ENCODE data around the gene SERPINI1.
"Not testable (repeated sequence)": the region's sequence is repeated elsewhere in the genome, so short reads cannot be mapped to it uniquely, and the experiment has no call there.

Gene SERPINI1

DNA sequence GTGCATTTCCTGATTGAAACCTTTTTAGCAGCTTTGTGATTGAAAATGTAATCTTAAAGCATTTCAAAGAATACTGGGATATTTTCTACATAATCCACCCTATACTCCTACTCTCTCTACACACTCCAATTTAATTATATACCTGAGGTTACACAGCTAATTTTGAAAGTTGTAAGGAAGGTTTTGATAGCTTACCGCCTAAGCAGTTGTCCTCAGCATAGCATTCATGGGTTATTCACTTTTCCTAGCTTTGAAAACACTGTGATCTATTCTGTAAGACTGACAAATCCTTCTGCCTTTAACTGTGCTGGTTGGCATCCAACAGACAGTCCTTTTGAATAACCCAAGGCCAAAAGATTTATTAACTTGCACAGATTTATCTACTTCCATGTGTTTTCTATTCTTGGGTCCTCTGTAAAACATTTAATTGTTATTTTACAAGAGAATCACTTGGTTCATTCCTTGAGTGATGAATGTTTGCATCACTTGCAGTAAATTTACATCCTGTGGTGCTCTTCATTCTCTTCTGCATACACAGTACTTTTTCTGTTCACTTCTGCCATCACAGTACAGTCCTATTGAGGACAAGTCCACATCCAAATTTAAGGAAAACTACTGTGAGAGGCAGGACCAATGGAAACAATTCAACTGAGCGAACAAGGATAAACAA, 44.8 kb downstream of the SERPINI1 start:
- DNase-seq (ENCODE audit: extremely low spot score, insufficient read length, low read depth) (no peak), FAIRE-seq (no peak)

DNA sequence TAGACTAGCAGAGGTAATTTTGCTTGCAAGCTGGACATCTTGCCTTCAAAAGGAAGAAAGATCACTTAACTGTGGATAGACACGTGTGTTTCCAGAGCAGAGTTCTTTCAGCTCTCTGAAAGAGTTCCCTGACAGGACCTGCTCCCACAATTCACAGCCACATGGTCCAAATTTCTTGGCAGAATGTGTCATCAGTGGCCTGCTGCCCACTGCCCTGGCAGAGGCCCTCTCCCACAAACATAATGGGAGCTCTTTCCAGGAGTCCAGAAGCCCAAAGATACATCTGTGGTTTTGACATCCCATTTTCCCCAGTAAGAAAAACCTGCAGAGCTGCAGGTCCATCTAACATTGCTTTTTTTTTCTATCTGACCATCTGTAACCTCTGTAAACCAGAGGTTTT, 48.3 kb downstream of the SERPINI1 start:
- no peak for FAIRE-seq
- DNase-seq (ENCODE audit: extremely low spot score, insufficient read length, low read depth), result no peak

DNA sequence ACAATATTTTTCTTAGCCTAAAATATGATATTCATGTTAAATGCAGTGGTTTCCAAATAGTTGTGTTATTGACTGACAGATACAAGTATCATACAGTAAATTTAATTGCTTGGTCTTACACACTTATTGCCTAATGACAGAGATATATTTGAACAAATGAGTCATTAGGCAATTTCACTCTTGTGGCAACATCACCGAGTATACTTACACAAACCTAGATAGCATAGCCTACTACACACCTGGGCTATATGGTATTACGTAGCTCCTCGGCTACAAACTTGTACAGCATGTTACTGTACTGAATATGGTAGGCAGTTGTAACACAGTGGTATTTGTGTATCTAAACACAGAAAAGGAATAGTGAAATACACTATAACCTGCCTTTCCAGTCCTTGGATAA, 50.3 kb downstream of the SERPINI1 start:
- FAIRE-seq, result no peak

DNA sequence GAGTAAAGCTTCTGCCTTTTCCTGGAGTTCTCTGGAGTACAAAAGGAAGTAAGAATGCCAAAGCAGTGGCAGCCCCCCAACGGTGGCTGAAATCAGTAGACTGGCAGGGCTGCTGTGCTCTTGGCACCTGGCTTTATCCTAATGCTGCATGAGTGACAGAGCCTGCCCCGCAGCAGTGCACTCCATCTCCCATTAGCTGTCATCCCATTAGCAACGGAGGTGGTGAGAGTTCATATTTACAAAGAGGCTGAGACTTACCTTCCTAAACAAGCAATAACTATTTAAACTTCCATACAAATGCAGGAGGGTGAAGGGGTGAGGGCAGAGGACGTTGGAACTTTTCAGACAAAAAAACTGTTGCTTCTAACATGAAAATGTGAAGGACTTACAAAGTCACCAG, 51.9 kb downstream of the SERPINI1 start:
- FAIRE-seq, result no peak
- no peak for DNase-seq (ENCODE audit: extremely low spot score, insufficient read length, low read depth)

More for the DNA sequence above, 50.3 kb downstream of the SERPINI1 start:
- DNase-seq (ENCODE audit: extremely low spot score, insufficient read length, low read depth), result no peak

DNA sequence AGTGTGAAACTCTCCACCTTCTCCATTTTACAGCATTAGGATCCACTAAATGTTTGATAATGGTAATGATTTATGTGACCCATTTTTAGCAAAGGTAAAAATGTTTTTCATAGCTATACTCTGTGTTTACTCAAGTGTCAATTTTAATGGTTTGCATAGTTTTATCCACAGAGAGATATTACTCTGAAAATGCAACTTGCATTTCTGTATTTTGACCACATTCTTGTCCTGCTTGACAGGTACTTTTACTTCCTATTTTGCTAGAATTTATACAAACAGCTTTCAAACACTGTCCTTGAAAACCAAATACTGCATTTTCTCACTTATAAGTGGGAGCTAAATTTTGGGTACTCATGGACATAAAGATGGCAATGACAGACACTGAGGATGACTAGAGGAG, 62.9 kb downstream of the SERPINI1 start:
- no peak for FAIRE-seq

DNA sequence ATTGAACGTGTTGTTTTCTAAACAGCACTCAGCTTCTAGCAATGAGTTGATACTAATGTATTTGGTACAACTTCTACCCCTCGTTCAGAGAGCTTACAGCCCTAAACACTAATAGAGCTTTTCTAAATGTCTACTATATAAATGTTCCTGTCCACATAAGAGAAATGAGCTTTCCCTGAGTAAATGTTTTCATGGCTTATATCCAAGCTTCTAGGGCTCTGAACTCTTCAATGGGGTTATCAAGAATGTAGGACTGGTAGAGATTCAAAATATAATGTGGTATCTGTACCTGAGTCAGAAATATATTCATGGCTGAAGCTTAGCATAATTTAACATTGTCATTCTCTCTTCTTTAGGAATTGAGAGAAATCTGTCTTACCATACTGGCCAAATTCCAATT, 73.4 kb downstream of the SERPINI1 start:
- DNase-seq (ENCODE audit: extremely low spot score, insufficient read length, low read depth) (no peak), FAIRE-seq (no peak)

More for the DNA sequence above, 62.9 kb downstream of the SERPINI1 start:
- no peak for DNase-seq (ENCODE audit: extremely low spot score, insufficient read length, low read depth)

DNA sequence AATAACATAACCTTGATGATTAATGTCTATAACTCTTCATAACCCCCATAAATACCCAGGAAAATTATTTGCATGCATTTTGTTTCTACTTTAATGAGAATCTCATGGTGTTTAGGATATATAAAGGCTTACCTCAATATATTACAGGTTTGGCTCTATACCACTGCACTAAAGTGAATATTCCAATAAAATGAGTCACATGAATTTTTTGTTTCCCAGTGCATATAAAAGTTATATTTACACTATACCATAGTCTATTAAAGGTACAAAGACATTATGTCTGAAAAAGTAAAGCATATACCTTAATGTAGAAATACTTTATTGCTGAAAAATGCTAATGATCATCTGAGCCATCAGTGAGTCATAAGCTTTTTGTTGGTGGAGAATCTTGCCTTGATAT, 74.7 kb downstream of the SERPINI1 start:
- FAIRE-seq, result no peak
- DNase-seq (ENCODE audit: extremely low spot score, insufficient read length, low read depth), result no peak

DNA sequence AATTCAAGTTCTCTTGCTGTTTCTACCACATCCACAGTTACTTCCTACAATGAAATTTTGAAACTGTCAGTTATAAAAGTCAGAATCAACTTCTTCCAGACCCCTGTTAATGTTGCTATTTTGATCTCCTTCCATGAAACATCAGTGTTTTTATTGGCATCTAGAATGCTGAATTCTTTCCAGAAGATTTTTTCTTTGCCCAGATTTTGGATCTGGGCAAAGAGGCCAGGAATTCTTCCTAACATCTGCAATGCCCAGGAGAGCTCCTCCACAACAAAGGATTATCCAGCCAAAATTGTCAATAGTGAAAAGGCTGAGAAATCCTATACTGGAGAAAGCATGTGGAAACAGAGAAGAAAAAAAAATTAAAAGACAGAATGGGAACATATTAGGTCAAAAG, 75.5 kb downstream of the SERPINI1 start:
- no peak for FAIRE-seq

DNA sequence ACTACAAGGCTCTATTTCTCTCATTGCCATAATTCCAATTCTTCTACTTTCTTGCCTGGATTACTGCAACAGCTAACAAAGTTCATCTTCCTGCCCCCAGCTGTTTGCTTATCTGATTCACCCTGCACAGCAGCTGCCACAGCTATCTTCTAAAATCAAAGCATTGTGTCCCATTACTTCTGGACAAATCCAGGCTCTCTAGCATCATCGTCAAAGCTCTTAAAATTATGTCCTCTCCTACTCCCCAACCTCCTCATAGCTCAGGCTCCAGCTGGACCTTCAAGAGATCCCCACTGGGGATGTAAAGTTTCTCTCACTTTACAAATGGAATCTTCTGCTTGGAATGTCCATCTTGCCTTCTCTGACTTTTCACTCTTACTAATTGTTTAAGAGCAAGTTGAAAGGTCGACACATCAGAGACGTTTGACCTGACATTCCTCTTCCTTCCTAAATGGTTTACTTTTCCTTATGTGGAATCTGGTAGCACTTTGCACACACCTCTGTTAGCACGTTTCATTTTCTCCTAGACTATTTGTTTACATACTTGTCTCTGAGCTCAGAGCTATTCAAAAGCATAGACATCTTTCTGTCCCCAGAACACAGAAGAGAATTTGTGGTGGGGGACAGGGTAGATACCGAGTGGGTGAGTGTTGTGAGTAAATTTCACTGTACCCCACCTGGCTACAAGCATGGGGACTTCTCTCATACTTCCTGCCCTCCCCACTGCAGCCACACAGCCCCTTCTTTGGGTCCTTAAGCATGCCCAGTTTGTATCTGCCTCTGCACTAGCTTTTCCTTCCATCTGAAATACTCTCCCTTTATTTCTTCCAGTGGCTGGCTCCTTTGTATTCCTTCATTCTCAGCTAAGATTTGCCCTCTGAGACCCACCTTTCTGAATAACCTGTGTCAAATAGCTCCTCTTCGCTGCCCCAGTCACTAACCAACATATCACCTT, 77.9 kb downstream of the SERPINI1 start:
- DNase-seq (ENCODE audit: extremely low spot score, insufficient read length, low read depth) (no peak), FAIRE-seq (no peak)

More for the DNA sequence above, 75.5 kb downstream of the SERPINI1 start:
- DNase-seq (ENCODE audit: extremely low spot score, insufficient read length, low read depth), result no peak

DNA sequence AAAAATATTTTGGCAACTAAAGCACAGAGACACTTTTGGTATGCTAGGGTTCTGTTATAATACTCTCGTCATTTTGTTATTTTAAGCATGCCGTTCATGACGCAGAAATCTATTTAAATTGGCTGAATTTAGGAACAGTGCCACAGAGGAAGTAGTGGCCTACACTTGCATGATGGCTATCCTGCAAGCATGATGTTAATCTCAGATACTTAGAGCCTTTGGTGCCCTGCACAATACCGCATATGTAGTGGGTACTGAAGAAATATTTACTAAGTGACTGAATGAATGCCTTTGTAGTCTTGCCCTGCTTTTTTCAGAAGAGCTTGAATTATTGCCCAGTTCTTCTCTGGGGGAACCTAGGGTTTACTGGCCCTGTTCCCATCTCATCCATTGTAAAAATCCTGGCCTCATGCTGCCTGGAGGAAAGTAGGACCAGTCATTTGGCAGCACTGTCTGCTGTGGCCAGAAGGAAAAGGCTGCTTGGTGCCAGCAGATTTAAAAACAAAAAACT, 79.0 kb downstream of the SERPINI1 start:
- FAIRE-seq, result no peak
- DNase-seq (ENCODE audit: extremely low spot score, insufficient read length, low read depth), result no peak

DNA sequence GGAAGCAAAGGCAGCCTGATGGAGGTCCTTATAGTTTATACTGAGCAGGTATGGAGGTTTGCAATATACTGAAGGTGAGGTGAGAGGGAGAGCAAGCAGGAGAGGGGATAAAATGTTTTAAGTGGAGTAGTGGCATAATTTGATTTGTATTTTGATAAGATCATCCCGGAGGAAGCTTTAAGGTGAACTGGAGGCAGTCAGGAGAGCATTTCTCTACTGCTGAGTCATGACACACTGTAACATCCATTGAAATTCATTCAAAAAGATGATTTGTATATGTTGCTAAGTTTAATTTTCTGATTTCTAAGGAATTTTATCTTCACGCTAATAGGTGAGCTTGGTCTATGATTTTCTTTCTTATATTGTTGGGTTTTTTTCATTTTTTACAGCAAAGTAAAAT, 81.4 kb downstream of the SERPINI1 start:
- no peak for FAIRE-seq
- no peak for DNase-seq (ENCODE audit: extremely low spot score, insufficient read length, low read depth)

DNA sequence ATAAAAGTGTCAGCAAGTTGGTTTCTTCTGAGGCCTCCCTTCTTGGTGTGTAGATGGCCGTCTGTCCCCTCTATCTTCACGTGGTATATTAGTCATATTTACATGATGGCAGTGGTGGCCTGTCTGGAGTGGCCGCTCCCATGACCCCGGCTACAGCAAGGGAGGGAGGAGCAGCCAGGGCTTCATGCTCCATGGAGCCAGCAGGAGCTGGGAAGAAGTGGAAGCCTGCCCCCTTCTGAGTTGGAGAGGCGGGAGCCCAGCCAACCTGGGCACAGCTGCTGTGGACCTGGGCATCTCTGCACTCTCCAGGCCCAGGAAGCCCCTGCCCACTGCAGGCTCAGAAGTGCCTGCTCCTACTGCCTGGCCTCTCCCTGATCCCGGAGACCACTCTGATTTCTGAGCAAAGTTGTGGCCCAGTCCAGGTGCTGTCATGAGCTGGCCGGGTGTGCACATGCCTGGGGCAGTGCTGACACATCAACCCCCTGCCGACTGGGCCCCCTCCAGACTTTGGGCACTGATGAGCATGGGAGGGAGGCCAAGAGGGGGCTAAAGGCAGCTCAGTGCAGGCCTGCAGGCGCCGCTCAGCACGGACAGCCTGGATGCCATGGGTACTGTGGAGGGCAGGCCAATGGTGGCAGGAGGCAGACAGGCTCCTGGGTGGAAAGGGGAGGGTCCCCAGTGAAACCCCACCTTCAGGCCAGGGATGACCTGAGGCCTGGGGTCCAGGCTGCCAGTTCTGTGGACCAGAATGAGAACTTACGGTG, 84.8 kb downstream of the SERPINI1 start:
- DNase-seq (ENCODE audit: extremely low spot score, insufficient read length, low read depth), result no peak
- FAIRE-seq, result no peak

DNA sequence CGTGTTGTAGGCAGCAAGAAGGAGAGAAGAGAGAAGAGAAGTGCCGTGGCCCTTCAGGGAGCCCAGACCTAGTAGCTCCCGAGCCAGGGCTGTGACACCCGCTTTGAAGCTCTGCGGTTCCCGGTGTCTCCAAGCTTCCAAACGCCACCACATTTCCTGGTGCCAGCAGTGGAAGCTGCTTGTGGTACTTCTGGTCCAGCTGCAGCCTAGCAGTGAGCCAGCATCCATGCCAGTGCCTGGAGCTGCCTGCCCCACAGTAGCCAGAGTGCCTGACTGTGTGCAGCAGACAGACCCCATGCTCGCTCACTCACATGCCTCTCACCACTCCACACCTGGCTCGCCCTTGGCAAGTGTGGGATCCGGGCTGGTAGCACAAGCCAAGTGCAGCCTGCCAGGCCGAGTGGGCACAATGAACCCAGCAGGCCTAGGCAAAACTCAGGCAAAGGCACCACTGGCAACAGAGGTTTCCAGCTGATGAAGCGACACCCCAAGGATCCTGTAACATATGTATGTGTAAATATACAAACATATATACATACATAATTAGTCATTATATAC, 85.8 kb downstream of the SERPINI1 start:
- DNase-seq (ENCODE audit: extremely low spot score, insufficient read length, low read depth) (no peak), FAIRE-seq (no peak)

DNA sequence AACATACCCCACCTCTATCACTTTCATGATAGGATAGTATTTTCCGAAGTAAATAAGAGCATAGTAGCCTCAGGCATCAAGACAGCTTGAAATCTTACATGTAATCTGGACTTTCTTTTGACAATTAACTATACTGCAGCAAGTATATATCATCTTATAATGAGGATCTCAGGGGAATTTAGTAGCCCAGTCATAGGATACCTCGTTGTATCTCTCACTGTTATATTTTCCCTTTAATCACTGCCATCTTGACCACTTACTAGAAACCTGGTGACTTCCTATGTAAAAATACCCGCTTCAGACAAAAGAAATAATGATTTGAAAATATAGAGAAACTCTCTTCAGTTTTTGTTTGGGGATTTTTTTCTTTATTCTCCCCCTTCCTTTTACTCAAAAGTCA, 88.2 kb downstream of the SERPINI1 start:
- FAIRE-seq (no peak), DNase-seq (ENCODE audit: extremely low spot score, insufficient read length, low read depth) (no peak)

DNA sequence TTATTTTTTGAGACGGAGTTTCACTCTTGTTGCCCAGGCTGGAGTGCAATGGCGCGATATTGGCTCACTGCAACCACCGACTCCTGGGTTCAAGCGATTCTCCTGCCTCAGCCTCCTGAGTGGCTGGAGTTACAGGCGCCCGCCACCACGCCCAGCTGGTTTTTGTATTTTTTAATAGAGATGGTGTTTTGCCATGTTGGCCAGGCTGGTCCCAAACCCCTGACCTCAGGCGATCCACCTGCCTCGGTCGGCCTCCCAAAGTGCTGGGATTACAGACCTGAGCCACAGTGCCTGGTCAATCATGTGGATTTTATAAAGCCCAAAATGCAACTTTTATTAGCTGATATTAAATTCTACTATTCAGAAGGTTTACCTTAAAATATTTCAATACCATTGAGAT, 92.1 kb downstream of the SERPINI1 start:
- FAIRE-seq; DNase-seq (ENCODE audit: extremely low spot score, insufficient read length, low read depth): not testable (repeated sequence)

DNA sequence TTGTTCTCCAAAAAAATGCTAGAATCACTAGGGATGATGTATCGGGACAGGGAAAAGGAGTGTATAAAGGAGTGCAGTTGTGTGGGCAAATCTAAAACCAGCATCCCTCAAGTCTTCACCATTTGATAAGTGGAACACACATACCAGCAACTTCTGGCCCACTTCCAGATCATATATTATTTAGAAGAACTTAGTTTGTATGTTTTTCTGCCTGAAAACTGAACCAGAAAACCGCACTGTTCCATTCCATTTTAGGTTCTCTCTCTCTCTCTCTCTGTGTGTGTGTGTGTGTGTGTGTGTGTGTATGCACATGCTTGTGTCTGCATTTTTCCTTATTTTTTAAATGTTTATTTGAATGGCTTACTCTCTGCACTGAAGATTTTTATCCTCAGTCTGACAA, 93.5 kb downstream of the SERPINI1 start:
- no peak for FAIRE-seq
- no peak for DNase-seq (ENCODE audit: extremely low spot score, insufficient read length, low read depth)

DNA sequence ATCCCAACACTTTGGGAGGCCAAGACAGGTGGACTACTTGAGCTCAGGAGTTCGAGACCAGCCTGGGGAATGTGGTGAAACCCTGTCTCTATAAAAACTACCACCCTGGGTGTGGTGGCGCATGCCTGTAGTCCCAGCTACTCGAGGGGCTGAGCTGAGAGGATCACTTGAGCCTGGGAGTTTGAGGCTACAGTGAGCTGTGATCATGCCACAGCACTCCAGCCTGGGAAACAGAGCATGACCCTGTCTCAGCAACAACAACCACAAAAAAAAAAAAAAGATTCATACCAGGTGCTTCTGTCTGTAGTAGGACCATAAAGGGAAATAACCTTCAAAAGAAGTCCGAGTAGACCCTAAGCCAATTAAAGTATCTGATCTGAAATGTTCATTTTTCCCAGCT, 94.5 kb downstream of the SERPINI1 start:
- DNase-seq (ENCODE audit: extremely low spot score, insufficient read length, low read depth) (no peak), FAIRE-seq (no peak)

DNA sequence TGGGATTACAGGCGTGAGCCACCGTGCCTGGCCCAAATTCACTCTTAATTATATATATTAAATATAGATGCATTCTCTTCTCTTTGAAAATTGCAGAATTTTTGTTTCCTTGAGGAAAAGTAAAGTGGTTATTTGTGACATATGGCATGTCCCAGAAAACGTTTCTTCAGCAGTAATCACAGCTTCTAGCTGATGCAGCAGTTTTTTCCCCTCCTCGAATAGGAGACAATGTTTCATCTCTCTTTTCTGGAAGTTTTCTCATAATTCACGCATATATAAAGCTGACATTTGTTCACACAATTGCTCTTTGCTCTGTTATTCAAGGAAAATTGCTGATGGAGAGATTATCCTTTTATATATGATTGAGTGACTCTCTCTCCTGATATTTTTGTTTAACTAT, 99.8 kb downstream of the SERPINI1 start:
- no peak for FAIRE-seq
- no peak for DNase-seq (ENCODE audit: extremely low spot score, insufficient read length, low read depth)

DNA sequence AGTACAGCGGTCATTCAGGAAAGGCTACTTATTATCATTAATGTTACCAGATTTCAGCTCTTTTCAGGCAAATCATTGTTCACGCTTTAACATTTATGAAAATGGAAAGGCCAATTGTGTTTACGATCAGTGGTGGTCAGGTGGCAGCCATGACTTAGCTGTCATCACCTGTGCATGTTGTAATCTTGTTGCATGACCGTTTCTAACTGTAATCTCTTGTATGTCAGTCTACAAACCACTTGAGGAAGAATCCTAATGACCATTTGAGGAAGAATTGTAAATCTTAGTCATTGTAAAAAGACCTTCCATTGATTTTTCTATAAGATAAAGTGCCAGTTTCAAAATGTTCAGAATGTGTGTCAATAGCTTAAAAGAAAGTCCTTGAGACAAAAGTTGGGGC, 100.4 kb downstream of the SERPINI1 start:
- DNase-seq (ENCODE audit: extremely low spot score, insufficient read length, low read depth) (no peak), FAIRE-seq (no peak)

DNA sequence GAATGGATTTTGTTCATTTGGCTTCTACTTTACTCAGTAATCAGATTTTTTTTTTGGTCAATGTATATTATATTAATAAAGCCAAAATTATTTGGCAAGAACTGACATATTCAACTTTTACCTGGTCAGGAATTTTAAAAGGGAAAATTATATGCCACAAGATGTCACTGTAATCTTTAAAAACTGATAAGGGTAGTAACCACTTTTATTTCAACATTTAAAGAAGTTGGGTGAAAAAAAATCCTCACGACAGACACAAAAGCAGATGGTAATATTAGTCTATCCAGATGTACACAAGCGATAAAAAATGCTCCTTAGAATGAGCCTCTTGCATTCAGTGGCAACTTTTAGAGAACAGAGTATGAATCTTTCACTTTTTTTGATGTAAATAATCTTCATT, 101.9 kb downstream of the SERPINI1 start:
- DNase-seq (ENCODE audit: extremely low spot score, insufficient read length, low read depth) (no peak), FAIRE-seq (no peak)
